ENCODE data around the gene ZNF391. TPM values are rescaled to one million over a fixed set of nuclear protein-coding genes. Genes with fewer than 3 reads are reported as not detected.

The ZNF391 gene
- total RNA-seq, 6 experiments from 2014 or later = 0.46 to 0.82 (median 0.60) TPM

GRCh38 chr6:27439371-27439770, 50.8 kb downstream of the ZNF391 start:
- H3K27me3 Mint-ChIP-seq (ENCODE audit: insufficient read depth) = no peaks in the 10 kb centered on the region; the same call in 1 of the 2 replicates
- no peak for TF ChIP-seq CTCF (IDR thresholded peaks at IDR 0.05)
- no peak overlapping the region for H3K4me3 Mint-ChIP-seq
- no peaks in the 10 kb centered on the region for H3K4me1 Mint-ChIP-seq (ENCODE audit: low read depth)
- no peak for DNase-seq
- H3K9me3 Mint-ChIP-seq = peaks cover 23% of the 10 kb centered on the region
- H3K27ac Mint-ChIP-seq = no peak overlapping the region
- no peaks in the 10 kb centered on the region for H3K36me3 Mint-ChIP-seq (ENCODE audit: low read depth)

GRCh38 chr6:27441001-27441400, 52.4 kb downstream of the ZNF391 start:
- no peaks in the 10 kb centered on the region; the same call in 1 of the 2 replicates for H3K27me3 Mint-ChIP-seq (ENCODE audit: insufficient read depth)

GRCh38 chr6:27442932-27443331, 54.4 kb downstream of the ZNF391 start:
- no peak for DNase-seq
- Mint-ChIP-seq H3K27me3 (ENCODE audit: insufficient read depth) (no peaks in the 10 kb centered on the region; the same call in 1 of the 2 replicates), H3K27ac (no peak overlapping the region), H3K4me3 (no peak overlapping the region), H3K36me3 (ENCODE audit: low read depth) (peaks cover 5% of the 10 kb centered on the region), H3K4me1 (ENCODE audit: low read depth) (no peaks in the 10 kb centered on the region), H3K9me3 (peaks cover 50% of the 10 kb centered on the region)
- TF ChIP-seq CTCF (IDR thresholded peaks at IDR 0.05) = no peak

More at GRCh38 chr6:27441001-27441400, 52.4 kb downstream of the ZNF391 start:
- H3K4me3 Mint-ChIP-seq = no peak overlapping the region
- no peaks in the 10 kb centered on the region for H3K4me1 Mint-ChIP-seq (ENCODE audit: low read depth)
- DNase-seq = no peak
- H3K27ac Mint-ChIP-seq = no peak overlapping the region
- TF ChIP-seq CTCF (IDR thresholded peaks at IDR 0.05) = no peak
- H3K36me3 Mint-ChIP-seq (ENCODE audit: low read depth) = no peaks in the 10 kb centered on the region
- peaks cover 33% of the 10 kb centered on the region for H3K9me3 Mint-ChIP-seq

- H3K36me3 Mint-ChIP-seq (ENCODE audit: low read depth) = peaks cover 57% of the 10 kb centered on the region
- no peak overlapping the region for H3K4me3 Mint-ChIP-seq
- H3K9me3 Mint-ChIP-seq = peaks cover 79% of the 10 kb centered on the region
- no peak overlapping the region for H3K27ac Mint-ChIP-seq
- TF ChIP-seq CTCF (IDR thresholded peaks at IDR 0.05) = no peak
- H3K27me3 Mint-ChIP-seq (ENCODE audit: insufficient read depth) = no peaks in the 10 kb centered on the region
- no peaks in the 10 kb centered on the region for H3K4me1 Mint-ChIP-seq (ENCODE audit: low read depth)
- no peak for DNase-seq
Measured at GRCh38 chr6:27448456-27448855, 59.9 kb downstream of the ZNF391 start.

- Mint-ChIP-seq H3K4me3 (no peak overlapping the region), H3K27ac (no peak overlapping the region), H3K9me3 (peaks cover 96% of the 10 kb centered on the region), H3K27me3 (ENCODE audit: insufficient read depth) (no peaks in the 10 kb centered on the region), H3K4me1 (ENCODE audit: low read depth) (no peaks in the 10 kb centered on the region), H3K36me3 (ENCODE audit: low read depth) (peaks cover 91% of the 10 kb centered on the region)
- no peak for TF ChIP-seq CTCF (IDR thresholded peaks at IDR 0.05)
- no peak for DNase-seq
Measured at GRCh38 chr6:27451660-27452390, 63.3 kb downstream of the ZNF391 start.
